HG03432 (cell line): ENCODE data around the gene FOSL2.
"Not testable (repeated sequence)": the region's sequence is repeated elsewhere in the genome, so short reads cannot be mapped to it uniquely, and the experiment has no call there.

ENCODE experiments used
- ATAC-seq: cut with Tn5 transposase; IDR thresholded peaks from one replicate; pipeline ENCODE4 v1.9.1; 2021; ENCODE audit warnings: mild to moderate bottlenecking, moderate library complexity; ENCODE audit not compliant: unreplicated experiment

FOSL2 gene

DNA sequence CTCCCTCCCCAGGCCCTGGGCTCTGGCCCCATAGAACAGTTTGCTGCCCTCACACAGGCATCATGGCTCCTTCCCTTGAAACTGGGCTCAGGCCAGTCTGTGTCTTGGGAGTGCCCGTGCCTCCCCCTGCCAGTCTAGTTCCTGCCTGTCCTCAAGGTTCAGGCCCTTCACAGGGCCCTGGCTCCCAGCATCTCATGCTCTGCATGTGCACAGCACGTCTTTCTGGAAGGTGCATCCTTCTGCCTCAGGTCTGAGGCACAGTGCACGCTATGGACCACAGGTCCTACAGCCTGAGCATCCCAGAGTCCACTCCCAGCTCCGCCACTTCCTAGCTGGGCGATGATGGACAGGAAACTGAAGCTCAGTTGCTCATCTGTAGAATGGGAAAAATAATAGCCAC, 35.6 kb upstream of the FOSL2 start:
- no peak for ATAC-seq

DNA sequence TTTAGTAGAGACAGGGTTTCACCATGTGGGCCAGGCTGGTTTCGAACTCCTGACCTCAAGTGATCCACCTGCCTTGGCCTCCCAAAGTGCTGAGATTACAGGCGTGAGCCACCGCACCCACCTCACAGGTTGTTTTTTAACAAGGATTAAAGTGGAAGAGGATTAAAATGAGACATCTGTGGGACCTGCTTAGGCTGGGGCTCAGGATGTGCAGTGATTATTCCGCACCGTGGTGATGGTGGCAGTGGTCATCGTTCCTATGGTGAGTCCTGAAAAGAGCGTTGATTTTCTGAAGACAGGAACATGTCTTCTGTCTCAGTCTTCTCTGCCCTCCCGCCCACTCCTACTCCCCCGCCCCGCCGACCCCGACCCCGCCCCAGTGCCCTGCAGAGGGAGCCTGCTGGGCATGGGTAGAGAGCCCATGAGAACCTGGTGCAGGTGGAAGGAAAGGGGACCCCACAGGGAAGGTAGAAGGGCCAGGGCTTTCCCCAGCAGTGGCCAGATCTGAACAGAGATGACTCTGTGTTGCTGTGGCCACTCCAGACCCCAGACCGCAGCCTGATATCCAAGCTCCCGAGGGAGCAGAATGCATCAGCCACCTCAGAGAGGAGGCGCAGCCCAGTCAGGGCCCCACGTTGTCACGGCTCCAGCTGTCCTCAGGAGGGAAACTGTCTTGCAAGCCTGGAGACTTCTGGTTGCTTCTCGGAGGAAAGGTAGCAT, 34.5 kb upstream of the FOSL2 start:
- ATAC-seq, result no peak

DNA sequence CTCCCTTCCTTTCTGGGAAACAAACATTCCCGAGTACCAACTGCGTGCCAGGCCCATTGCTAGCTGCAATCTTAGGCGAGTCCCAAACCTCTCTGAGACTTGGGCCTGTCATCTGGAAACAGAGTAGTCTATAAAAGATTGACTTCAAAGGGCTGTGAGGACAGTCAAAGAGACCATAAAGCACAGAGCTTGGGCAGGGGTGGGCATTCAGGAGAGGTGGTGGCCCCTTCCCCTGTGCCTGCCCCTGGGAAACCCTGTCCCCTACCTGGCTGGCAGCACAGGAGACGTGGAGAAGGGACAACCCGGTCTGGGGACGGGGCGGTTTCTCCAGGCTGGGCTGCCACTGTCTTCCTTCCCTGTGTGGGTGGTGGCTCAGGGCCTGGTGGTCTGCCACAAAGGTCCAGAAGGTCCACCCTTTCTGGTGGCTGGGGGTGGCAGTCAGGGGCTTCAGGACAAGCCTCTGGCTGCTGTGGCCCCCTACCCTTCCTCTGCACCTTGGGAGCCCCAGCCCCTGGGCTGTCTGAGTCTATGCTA, 33.9 kb upstream of the FOSL2 start:
- ATAC-seq, result peak; percentile 18

DNA sequence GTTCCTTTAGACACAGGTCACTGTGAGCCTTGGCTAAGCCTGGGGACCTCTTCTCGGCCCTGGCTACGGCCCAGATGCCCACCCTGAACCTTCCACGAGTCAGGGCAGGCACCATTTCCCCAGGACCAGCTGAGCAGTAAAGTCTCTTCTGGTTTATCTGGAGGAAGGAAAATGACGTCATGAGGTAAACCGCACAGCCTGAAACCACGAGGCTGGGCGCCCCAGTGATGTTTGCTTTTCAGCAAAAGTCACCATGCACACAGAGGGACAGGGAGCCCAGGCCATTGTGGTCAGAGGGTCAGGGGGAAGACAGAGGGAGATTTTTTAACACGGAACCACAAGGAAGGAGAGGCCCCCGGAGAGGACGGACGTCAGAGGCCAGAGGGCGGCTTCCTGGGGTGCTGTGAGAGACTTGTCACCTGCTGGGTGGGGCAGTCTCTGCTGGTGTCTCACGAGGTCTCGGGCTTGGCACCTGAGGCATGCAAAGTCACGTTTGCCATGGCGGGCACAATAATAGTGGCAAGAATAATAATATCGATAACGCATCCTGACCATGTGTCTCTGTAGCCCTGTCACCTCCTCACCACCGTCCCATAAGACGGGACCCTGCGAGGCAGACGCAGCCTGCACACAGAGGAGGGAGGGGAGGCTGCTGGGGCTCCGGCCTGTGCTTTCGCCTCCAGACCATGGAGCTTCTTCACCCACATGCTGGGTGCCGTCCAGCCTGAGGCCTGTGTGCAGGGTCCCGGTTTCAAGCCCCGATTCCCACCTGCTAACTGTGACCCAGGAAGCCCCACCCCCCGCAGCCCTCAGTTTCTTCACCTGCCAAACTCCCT, 33.2 kb upstream of the FOSL2 start:
- ATAC-seq, result peak; percentile 84

DNA sequence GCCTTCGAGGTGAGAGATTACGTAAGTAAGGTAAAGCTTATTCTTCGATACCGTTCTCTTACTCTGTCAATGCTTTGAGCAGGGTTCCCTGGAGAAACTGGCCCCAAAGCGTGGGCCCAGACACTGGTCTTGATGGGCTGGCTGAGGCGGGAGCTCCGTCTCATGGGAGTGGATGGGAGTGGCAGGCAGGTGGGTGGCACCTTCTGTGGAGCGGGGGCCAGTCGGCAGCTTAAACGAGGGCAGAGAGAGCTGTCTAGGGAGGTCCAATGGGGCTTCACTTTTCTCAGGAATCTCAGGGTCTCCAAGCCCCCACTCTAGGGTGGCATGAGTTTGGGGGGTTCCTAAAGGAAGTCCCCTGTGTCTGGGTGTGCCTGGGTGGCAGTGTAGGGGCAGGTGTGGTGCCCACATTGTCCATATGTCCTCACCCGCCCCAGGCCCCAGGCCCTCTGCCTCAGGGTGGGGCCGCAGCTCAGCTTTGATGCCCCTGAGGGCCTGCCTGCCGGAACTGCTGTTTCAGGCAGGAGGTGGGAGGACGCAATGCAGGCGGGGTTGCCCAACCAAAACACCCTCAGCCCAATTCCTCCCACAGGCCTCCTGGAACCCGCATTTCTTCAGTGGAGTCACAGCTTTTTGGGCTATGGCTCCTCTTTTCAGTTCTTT, 32.5 kb upstream of the FOSL2 start:
- no peak for ATAC-seq

DNA sequence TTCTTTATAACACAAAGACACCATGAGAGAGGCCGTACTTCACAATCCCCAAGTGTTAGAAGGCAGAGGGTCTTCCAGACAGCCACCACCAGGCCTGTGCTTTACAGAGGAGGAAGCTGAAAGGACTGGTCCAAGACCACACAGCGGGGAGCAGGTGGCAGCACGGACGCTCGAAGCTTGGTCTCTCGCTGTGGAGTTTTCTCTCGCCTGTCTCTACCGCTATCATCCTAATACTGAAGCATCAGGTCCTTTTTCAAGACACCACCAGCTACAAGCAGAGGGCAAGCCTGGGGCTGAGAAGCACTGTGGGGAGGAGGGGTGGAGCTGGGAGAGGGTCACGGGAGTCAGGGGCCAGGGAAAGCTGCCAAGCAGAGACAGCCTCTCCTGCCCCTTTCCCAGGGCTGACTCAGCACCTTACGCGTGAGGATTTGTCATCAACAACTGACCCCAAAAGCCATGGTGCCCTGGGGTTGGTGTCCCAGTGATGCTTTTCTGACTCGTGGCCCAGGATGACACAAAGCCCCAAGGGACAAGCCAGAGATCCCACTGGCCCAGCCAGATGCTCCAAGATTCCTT, 31.9 kb upstream of the FOSL2 start:
- no peak for ATAC-seq

DNA sequence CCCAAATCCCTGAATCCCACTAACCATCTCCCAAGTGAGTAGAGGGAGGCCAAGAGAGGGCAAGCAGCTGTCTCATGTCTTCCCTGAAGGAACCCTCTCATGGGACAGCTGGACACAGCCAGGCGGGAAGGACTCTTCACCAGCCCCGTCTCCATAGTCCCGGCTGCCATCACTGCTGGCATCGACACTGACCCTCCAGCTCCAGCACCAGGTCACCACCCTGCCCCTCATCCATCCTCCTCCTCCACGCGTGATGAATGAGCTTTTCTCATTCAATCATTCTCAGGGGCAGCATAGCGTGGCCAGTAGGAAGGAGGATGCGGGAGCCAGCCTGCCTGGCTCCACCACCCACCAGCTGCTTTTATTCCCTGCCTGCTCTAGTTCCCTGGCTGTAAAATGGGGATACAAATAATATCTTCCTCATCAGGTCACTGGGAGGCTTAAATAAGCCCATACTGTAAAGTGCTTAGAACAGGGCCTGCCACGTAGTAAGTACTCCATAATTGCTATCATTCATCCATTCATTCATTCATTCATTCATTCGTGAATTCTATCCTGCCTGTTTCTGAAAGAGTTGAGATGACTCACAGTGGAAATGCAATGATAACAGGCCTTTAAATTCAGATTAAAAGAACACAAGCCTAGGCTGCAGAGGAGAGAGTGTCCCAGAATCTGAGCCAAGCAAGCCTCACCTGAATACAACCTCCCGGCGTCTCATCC, 30.5 kb upstream of the FOSL2 start:
- no peak for ATAC-seq

DNA sequence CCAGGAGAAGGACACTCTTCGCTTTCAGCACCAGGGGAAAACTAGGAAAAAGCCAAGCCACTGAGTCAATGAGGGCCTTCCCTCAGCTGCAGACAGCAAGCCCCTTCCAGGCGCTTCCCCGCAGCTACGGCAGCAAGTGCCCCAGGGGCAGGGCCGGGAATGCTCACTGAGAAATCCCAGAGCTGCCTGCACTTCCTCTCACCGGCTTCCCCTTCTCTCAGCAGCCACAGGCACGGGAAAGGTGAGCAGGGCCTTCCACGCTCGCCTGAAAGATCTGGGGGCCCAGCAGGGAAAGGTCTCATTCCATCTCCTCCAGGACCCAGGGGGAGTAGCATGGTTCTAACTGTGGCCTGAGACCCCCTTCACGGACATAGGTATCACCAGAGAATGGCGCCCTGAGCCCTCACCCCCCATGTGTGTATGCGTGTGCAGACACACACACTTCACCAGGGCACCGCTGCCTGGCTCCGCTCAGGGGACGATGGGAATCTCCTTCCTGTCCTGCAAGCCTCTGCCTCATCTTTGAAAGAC, 29.6 kb upstream of the FOSL2 start:
- ATAC-seq, result no peak

DNA sequence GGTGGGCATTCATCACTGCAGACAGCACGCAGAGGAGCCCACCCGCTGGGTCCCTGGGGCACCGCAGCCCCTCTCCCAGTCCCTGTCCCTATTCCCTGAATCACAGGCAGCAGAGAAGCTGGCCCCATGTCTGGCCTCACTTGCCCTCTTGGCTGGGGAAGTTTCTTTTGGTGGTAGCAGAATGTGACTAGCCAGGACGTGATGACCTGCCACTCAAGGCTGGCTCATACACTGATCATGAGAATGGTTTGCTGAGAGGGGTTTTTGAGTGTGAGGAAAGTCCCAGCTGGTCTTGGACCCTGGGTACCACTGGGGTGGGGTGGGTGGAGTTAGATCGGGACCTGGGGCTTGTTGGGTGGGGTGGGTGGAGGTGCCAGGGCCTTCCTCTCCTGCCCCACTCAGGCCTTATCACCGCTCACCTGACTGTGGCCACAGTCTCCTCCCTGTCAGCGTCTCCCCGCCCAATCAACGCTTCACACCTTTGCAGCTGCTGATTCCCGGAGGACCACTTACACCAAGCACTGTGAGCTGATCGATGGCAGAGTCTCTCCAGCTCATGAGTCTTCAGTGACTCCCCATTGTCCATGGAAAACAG, 28.9 kb upstream of the FOSL2 start:
- ATAC-seq, result no peak

DNA sequence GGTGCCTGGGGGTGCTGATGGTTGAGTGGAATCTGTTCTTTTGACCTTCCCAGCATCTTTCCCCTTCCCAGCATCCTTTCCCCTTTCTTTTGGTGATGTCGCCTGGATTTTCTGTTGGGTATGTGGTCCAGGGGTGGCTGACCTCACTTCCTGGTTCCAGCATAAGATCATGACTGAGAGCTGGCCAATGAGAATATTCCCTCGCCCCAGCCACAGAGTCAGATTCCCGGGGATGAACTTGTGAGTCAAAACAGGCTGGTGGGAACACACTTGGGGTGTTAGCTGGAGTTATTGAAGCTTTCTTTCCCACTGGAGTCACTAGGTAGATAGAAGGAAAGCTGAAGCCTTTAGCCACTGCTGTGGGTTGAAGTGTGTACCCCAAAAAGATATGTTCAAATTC, 28.0 kb upstream of the FOSL2 start:
- no peak for ATAC-seq

DNA sequence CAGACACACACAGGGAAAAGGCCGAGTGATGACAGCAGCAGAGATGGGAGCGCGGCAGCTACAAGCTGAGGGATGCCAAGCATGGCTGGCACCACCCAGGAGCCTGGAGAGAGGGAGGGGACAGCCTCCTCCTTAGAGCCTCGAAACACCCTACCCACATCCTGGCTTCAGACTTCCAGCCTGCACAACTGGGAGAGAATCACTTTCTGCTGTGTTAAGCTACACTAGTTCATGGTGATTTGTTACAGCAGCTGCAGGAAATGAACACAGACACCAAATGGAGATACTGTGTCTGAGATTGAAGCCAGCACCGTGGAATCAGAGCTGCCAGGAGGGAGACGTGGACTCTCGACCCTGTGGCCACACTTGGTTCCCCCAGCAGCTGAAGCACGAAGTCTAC, 27.5 kb upstream of the FOSL2 start:
- no peak for ATAC-seq

DNA sequence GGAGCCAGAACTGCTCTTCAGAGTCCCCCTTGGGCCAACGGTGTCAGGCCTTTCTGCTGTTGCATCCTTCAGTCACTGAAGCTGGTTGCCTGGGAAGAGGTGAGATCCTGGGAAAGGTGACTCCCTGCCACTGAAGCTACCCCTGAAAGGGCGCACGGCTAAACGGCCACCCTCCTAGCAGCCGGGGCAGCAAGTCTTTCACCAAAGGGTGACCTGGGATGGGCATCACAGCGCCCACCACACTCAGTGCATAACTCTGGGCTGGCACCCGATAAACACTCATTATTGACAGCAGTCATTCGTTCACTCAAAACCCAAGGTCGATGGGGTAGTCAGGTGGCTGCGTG, 26.5 kb upstream of the FOSL2 start:
- ATAC-seq, result no peak

DNA sequence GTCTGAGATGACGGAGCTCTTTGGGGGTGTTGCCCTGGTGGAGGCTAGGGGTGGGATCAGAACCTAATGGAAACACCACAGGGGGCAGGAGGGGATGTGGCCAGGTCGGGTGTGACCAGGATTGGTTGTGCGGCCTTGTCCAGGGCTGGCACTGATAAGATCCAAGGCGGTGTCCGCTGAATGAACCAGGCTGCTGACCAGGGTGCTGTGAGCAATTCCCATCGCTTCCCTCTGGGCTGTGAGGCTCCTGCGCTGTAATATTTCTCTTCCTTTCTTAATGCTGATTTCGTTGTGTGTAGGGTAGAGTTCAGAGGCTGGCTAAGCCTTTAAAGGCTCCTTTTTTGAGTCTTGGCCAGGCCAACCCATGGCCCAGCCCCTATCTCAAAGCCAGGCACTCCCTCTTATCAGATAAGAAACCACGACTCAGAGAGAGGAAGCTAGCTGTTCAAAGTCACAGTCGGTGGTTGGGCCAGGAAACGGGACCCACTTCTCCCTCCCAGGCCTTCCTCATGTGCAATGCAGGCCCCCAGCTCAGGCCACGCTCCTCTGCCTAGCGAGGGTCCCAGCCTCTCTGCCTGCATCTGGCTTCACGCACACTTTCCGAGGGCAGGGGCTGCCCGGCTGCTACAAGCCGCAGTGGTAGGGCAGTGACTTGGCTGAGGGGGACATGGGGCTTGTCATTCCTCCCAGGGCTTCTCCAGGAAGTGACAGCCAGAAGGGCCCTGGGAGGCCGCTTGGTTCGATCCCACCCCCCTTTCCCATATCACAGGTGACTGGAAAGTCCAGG, 26.0 kb upstream of the FOSL2 start:
- ATAC-seq, result no peak

DNA sequence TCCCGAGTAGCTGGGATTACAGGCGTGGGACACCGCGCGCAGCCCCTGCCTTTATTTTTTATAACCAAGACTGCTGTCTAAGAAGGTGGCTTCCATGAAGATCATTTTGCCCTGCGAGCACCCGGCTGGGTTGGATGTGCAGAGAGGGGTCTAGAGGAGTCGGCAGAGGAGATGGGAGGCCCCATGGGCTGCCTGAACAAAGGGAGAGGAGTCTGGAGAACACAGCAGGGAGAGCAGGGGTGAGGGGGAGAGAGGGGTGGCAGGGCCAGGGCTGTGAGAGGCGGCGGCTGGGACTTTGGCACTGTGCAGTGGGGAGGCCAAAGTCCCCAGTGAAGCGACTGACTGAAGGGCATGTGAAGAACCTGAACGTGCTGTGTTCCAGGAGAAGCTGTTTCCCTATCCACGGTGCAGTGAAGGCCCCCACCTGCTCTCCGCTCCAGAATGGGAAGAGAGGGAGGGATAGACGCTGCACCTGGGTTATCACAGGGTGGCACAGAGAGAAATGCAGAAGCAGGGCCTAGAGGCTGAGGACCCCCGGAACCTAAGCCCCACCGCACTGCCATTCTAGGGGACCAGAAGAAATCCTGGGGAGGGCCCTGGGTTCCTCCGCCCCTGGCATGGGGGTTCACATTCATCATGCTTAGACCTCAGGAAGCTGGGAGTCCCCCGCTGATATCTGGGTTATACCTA, 24.8 kb upstream of the FOSL2 start:
- ATAC-seq, result no peak

DNA sequence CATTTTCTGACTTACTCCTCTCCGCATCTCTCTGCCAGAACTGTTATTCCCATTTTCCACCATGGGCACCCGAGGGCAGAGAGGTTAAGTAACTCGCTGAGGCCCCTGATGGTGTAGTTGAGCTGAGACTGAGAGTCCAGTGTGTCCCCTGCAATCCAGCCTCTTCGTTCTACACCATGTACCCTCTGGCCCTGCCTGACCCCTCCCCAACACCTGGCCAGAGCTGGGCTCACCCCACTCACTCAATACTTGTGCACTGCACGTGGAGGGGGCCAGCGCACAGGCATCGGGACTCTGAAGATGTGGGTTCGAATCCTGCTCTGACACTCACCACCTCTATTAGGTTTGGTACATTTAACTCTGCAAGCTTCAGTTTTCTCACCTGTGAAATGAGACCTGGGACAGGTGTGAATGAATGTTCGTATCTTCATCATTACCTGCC, 24.3 kb upstream of the FOSL2 start:
- no peak for ATAC-seq

DNA sequence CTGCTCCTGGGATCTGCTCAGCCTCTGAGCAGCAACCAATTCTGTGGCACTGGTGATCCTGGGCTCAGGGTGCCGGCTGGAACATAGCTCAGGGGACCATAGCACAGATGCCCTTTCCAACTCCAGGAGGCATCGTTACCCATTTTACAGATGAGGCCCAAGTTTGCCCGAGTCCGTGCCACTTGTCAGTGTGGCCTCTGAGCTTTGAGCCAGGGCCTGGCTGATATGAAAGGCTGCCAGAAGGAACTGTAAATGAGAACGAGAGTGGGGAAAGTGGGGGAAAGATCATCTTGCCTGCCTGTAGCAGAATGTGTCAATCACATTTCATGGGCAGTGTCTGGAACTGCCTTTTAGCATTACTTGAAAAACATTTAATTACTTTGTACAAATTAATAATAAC, 23.3 kb upstream of the FOSL2 start:
- ATAC-seq, result no peak

DNA sequence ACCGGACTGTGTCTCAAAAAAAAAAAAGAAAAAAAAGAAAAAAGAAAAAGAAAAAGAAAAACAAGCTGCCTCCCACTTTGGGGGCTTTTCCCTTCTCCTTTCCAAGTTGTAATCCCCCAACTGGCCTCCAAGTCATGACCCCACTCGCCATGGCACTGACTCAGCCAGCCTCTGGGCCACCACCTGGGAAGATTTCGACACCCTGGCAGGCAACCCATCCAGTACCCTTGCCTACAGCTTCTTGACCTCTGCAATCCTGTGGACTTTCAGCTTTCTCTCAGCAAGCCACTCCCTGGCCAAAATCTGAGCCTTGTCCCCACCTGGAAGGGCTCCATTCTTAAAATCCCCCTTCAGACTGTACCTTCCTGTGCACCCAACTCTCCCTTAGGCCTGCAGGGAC, 22.3 kb upstream of the FOSL2 start:
- ATAC-seq, result no peak

DNA sequence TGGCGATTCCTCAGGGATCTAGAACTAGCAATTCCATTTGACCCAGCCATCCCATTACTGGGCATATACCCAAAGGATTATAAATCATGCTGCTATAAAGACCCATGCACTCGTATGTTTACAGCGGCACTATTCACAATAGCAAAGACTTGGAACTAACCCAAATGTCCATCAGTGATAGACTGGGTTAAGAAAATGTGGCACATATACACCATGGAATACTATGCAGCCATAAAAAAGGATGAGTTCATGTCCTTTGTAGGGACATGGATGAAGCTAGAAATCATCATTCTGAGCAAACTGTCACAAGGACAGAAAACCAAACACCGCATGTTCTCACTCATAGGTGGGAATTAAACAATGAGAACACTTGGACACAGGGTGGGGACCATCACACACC, 20.9 kb upstream of the FOSL2 start:
- not testable (repeated sequence) for ATAC-seq

DNA sequence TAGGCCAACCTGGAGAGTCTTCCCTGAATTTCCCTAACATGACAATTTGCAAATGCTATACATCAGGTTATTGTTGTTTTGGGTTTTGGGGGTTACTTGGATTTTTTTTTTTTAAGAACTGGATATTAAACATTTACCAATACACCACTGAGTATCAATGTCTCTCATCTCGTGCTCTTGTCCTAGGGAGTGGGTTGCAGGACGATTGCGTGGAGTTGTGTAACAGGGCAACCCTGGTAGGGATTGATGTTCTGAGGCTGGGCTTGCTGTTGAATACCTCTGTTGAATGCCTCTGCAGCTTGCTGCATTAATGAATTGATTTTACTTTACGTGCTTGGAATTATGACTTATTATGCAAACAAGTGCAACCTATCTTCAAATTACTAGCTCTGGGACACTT, 18.8 kb upstream of the FOSL2 start:
- ATAC-seq, result no peak
